Measurements from ENCODE around the gene ESPNL.

Gene ESPNL

GRCh38 chr2:238077292-238077691, 22.8 kb upstream of the ESPNL start:
- DNase-seq = no peak

GRCh38 chr2:238079874-238080327, 20.2 kb upstream of the ESPNL start:
- DNase-seq = no peak

- no peak for DNase-seq
Observed at GRCh38 chr2:238080518-238080917, 19.6 kb upstream of the ESPNL start.

GRCh38 chr2:238081150-238081549, 19.0 kb upstream of the ESPNL start:
- DNase-seq = no peak

GRCh38 chr2:238081561-238081960, 18.6 kb upstream of the ESPNL start:
- no peak for DNase-seq

- DNase-seq = no peak
Observed at GRCh38 chr2:238082151-238082550, 18.0 kb upstream of the ESPNL start.

- DNase-seq = no peak
Observed at GRCh38 chr2:238082827-238083226, 17.3 kb upstream of the ESPNL start.

GRCh38 chr2:238083919-238084318, 16.2 kb upstream of the ESPNL start:
- DNase-seq = no peak

- DNase-seq = no peak
Observed at GRCh38 chr2:238084761-238085160, 15.4 kb upstream of the ESPNL start.

- no peak for DNase-seq
Observed at GRCh38 chr2:238085899-238086298, 14.2 kb upstream of the ESPNL start.

- DNase-seq = no peak
Observed at GRCh38 chr2:238087211-238087610, 12.9 kb upstream of the ESPNL start.

GRCh38 chr2:238090887-238091286, 9.3 kb upstream of the ESPNL start:
- no peak for DNase-seq

- DNase-seq = no peak
Observed at GRCh38 chr2:238091436-238092060, 8.6 kb upstream of the ESPNL start.

- DNase-seq = no peak
Observed at GRCh38 chr2:238092486-238093035, 7.6 kb upstream of the ESPNL start.

- DNase-seq = no peak
Observed at GRCh38 chr2:238093181-238094140, 6.7 kb upstream of the ESPNL start.

GRCh38 chr2:238094438-238095022, 5.6 kb upstream of the ESPNL start:
- DNase-seq = no peak

- DNase-seq = no peak
Observed at GRCh38 chr2:238095143-238095542, 5.0 kb upstream of the ESPNL start.

- DNase-seq = no peak
Observed at GRCh38 chr2:238096311-238097011, 3.7 kb upstream of the ESPNL start.

GRCh38 chr2:238097201-238097987, 2.7 kb upstream of the ESPNL start:
- DNase-seq = no peak

- peak; percentile 63 to 72 for DNase-seq
Observed at GRCh38 chr2:238097988-238098871, 1.9 kb upstream of the ESPNL start.

Measured in SHP77 (cell line).